HG03139 (cell line): ENCODE measurements around the gene EBF4.

Experiments used
- ATAC-seq: cut with Tn5 transposase; IDR thresholded peaks from one replicate; pipeline ENCODE4 v1.9.1; 2021; ENCODE audit not compliant: unreplicated experiment

The EBF4 gene

DNA sequence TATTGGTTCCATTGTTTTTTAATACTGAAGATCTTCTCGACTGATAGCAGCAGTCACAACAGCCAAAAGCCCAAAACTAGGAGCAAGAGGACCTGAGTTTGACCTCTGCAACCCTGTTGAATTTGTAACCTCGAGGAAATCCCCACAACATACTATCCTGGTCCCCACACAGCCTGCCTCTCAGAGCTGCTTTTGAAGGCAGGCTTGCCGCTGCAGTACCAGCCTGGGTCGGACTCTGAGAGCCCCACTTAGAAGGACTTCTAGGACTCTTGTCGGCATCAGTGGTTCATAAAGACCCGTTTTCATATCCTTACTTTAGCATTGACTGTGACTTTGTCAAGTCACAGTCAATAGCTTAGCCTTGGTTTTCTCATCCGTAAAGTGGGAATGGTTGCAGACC lies 49.3 kb downstream of the EBF4 start:
- ATAC-seq, result no peak

DNA sequence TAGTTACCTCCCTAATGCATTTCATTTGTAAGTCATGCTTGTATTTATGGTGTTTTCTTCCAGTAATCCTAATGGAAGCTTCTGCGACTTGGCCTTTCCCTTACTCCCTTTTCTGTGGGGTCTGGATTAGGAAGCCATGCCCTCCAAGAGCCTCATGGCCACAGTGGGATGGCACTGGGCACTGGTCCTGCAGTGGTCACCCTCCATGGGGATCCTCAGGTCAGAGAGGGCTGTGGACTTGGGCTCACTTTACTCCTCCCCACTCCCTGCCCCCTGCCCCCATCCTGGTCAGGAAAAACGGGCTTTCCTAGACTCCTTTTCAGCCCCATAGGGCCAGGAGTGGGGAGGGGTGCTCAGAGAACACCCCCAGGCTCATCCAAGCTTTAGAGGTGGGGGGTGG lies 49.9 kb downstream of the EBF4 start:
- ATAC-seq, result no peak

DNA sequence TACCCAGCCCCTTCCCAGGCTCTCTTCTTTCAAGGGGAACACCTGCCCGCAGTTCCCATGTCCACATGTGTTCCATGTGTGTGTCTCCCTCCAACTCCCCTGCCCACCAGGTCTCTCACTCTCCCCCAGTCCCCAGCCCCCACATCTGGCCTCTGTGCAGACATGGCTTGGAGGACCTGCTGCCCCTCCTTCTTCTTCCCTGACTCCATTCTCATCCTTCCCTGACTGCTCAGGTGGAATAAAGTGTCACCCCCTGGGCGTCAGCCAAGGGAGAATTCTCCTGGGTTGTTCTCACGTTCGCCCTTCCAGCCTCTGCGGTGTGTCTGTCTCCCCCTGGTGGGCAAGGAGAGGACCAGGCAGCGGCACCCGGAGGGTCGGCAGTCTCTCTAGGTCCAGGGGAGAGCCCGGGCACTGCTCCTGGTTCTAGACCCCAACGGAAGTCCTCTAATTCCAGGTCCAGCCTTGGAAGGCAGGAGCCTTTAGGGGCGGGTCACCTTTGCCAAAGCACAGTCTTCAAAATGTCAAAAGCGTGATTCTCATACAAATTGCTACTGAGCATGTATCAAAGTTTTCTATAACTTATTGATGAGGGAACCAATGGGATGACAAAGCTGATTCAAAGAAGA lies 50.5 kb downstream of the EBF4 start:
- ATAC-seq, result no peak

DNA sequence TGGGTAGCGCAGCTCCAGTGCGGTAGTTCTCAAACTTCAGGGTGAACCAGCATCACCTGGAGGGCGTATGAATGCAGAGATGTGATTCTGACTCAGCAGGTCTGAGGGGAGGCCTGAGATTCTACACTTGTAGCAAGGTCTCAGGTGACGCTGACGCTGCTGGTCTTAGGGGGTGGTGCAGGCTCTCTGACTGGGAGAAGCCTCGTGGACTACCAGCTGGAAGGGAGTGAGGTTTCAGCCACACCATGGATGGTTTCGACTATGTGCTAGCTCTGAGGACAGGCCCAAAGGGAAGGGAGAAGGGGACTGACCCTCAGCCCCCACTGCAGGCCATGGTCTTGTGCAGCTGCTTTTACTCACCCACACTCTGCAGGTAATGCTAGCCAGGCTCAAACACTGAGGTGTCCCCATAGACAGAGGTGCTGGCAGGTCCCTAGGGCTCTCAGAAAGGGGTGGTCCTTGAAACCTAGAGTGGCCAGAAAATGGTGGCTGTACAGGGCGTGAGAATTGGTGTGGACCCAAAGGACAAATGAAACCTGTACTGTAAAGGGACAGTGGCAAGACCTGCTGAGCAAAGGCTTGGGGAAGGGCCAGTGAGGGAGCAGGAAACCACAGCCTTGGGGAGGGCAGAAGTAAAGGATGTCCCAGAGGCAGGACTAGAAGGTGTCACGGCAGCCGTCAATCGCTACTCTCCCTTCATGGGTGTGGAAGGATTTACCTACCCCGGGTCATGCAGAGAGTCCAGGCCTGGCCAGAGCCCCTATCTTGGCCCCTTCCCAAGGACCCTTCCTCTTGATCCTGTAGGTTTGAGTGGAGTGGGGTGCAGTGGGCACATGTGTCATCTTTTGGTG lies 52.7 kb downstream of the EBF4 start:
- ATAC-seq, result no peak

DNA sequence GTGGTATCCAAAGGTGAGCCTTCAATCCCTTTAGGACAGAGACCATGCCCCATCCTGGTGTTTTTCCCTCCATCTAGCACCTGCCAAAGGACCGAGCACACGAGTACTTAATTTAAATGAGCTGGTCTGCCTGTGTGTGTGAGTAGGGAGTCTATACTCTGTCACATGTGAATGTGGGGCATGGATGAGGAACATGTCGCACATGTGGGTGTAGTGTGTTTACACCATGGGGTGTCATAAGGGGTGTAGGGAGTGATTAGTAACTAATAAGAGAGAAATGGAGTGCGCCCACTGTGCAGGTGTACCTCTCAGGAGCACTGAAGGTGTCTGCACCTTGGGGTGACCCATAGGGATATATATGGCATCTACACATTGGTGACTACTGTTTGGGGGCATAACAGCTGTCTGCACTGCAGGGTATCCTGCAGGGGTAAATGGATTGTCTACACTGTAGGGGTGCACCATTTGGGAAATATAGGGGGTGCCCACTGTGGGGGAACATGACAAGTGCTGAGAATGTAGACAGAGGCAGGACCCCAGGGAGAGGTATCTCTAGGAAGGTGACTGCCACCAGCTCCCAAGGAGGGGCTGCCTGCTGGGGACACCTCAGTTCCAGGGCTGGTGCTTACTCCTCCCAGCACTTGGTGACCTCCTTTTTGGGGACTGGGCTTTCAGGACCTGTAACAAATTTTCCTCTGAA lies 53.5 kb downstream of the EBF4 start:
- ATAC-seq, result no peak

DNA sequence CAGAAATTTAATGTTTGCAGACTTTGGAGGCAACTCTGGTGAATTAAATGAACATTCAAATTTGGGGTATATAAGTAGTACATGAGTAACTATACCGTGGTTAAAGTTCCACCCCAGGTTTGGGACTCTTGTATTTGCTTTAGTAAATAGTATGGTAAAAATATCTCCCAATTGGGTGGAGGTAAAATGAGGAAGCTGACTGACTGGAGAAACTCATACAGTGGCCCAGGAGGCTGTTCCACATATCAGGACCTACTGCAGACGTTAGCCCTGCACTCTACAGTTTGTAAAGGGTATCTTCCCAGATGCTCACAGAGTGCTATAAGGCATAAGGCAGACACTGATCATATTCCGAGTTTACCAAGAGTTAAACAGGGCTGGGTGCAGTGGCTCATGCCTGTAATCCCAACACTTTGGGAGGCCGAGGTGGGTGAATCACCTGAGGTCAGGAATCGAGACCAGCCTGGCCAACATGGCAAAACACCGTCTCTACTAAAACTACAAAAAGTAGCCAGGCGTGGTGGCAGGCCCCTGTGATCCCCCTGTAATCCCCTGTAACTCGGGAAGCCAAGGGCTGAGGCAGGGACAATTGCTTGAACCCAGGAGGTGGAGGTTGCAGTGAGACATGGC lies 54.2 kb downstream of the EBF4 start:
- no peak for ATAC-seq

DNA sequence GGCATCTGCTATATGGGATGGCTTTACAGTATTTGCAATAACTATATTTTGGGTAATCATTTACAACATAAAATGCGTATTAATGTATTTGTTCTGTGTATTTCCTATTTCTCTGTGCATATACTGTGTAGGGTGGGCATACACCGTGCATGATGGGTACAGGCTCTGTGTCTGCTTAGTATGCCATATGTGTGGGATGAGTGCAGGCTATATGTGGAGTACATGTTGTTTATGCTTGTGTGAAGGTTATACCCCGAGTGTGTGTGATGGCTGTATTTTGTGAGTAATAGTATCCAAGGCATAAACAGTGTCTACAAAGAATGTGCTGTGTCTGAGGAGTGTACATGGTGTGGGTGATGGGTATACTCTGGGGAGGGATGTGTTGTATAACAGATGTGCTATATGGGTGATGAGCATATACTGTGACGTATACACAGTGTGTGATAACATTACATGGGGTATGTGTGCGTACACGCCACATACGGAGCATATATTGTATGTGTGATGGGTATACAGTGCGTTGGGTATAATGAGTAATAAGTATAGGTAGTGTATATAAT lies 55.2 kb downstream of the EBF4 start:
- no peak for ATAC-seq

DNA sequence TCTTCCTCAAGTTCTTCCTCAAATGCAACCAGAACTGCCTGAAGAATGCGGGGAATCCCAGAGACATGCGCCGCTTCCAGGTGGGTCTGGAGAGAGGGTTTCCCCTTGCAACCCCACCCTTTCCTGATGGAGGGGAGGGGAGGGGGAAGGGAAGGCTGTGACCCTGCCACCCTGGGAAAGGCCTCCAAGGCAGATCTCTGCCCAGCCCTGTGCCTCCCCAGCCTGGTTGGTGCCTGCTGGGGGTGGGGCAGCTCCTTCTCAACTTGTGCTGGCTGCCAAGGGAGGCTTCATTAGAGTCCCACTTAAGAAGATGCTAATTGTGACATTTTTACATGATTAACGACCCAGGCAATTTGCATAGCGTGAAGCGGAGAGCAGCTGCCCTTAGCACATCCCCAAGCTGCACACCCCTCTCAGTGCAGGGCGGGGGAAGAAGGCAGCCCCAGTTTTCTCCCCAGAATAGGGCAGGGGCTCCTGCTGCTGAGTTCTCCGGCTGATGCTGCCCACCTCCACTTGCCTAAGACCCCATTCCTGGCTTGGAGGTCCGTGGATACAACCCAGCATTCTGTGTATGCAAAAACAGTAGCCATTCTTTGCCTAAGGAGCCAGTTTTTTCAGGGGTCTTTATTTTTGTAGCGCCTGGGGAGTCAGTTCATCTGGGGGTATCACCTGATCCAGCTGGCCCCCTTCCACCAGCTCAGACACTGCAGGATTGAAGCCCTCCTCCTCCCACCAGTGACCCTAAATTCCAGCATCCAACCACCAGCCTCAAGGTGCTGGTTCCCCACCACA lies 56.2 kb downstream of the EBF4 start:
- ATAC-seq, result no peak

DNA sequence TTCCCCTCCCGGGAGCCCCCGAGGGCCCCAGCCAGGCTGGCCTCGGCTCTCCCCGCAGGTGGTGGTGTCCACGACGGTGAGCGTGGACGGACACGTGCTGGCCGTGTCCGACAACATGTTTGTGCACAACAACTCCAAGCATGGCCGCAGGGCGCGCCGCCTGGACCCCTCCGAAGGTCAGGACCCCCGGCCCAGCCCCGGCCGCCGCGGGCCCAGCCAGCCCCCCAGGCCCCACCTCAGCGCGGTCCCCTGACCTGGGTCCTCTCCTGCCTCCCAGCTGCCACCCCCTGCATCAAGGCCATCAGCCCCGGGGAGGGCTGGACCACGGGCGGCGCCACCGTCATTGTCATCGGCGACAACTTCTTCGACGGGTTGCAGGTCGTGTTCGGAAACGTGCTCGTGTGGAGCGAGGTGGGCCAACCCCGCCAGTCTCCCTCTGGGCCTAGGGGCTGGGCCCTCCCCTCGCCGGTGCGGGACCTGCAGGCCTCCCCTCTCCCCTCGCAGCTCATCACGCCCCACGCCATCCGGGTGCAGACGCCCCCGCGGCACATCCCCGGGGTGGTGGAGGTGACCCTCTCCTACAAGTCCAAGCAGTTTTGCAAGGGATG lies 56.9 kb downstream of the EBF4 start:
- no peak for ATAC-seq

DNA sequence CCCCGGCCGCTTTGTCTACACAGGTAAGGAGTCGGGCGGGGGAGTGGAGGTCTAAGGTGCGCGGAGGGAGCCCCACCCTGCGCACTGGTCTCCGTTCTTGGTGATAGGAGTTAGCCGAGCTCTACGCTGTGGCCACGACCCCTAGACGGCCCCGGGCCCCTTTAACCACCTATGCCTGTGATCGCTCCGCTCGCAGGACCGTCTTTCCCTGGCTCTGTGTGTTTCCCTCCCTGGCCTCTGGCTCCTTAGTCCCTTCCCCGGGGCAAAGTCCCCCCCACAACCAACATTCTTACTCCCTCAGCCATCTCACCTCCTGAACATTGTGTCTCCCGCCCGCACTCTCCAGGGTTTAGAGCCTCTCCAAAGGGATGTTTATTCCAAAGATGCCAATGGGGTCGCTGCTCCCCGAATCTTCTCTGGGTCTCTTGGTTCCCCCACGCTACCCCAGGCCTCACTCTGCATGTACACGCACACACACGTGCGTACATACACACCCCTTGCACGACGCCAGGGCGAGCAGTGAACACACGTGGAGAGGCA lies 57.4 kb downstream of the EBF4 start:
- no peak for ATAC-seq

DNA sequence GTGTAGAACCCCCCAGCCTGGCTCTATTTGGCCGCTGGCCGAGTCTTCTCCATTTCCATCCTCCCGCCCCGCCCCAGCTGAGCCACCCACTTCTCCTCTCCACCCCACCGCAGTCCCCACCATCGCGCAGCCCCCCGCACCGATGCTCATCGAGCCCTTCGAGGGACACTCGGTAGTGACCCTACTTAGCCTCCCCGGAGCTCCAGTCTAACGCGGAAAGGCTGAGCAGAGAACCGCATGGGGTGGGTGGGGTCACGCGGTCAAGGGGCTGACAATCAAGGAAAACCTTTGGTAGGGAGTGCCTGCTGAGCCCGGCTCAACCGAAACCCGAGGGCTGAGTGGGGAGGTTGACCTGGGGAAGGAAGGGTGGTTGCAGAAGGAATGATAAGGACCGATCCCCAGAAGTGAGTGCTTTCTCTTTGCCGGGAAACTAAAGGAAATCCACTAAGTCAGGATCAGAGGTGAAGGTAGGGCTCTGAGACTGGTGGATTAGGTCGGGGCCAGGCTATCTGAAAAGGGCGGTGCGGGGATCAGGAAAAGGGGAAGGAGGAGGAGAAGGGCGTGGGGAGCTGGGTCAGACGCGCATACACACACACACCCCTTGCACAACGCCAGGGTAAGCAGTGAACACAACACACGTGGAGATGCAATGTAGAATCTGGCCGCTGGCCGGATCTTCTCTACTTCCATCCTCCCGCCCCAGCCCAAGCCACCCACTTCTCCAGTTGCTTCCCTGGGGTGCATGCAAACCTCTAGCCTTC lies 58.1 kb downstream of the EBF4 start:
- no peak for ATAC-seq

DNA sequence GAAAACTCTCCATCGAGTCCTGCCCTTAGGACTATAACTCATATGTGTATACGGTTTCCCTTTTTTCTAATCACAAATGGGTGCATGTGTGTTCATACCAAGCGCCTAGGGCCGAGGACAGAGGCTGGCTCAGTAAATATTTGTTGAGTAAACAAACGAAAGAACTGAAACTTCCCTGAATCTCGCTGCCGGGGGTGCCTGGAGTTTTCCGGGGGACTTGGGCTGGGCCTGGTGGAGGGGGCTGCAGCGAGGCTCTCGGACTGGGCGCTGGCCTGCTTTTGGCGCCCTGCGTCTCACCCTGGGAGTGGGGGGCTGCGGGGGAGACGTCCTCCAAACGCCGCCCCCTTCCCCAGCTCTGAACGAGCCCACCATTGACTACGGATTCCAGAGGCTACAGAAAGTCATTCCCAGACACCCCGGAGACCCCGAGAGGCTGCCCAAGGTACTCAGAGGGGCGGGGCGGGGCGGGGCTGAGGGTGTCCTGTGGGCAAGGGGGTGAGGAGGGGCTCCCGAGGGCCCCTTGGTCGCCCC lies 58.8 kb downstream of the EBF4 start:
- no peak for ATAC-seq

DNA sequence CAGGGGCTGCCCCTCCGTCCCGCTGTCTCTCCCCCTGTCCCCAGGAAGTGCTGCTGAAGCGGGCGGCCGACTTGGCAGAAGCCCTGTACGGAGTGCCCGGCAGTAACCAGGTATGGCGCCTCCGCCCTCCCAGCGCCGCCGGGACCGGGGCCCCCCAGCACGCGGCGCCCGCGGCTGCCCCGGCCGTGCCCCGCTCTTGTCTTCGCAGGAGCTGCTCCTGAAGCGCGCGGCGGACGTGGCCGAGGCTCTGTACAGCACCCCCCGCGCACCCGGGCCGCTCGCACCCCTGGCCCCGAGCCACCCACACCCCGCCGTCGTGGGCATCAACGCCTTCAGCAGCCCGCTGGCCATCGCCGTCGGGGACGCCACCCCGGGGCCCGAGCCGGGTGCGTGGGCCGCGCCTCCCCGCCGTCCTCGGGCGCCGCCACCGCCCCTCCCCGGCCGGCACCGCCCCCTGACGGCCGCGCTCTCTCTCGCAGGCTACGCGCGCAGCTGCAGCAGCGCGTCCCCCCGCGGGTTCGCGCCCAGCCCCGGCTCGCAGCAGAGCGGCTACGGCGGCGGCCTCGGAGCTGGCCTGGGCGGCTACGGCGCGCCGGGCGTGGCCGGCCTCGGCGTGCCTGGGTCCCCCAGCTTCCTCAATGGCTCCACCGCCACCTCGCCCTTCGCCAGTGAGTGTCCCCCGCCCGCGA lies 59.4 kb downstream of the EBF4 start:
- ATAC-seq, result no peak

DNA sequence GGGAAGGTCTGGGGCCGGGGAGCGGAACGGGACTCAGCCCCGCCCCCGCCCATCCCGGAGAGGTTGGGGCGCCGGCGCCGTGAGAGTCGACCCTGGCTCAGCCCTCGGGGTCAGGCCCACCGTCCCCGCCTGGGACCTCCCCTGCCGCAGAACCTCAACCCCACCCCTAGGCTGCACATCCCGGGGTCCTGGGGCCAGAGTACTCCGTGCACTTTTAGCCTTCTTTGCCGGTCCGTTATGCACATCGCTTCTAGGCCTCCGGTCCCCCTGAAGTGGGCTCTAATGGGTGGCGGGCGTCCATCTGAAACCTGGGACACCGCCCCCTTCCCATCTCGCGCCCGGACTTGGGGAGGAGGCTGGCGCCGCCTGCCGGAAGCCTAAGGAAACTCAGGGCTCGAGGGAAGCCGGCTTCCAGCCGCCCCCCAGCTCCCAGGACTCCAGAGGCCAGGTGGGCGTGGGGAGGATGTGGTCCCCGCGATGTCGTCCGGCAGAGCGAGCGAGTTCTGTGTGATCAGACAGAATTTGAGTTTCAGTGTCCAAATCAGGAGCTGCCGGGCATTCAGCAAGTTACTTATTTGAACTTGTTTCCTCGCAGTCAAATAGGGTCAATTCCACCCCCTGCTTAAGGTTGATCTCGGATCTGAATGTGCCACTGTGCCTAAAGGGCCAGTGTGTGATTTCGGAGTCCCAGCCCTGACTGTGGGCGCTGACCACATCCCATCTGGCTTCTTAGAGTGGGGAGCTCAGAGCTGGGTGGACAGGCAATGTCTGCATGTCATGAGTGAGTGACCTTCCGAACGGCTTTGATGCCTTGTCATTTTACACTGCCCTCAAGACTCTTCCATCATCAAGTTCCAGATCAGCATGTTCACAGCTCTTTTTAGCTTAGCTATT lies 60.2 kb downstream of the EBF4 start:
- no peak for ATAC-seq

DNA sequence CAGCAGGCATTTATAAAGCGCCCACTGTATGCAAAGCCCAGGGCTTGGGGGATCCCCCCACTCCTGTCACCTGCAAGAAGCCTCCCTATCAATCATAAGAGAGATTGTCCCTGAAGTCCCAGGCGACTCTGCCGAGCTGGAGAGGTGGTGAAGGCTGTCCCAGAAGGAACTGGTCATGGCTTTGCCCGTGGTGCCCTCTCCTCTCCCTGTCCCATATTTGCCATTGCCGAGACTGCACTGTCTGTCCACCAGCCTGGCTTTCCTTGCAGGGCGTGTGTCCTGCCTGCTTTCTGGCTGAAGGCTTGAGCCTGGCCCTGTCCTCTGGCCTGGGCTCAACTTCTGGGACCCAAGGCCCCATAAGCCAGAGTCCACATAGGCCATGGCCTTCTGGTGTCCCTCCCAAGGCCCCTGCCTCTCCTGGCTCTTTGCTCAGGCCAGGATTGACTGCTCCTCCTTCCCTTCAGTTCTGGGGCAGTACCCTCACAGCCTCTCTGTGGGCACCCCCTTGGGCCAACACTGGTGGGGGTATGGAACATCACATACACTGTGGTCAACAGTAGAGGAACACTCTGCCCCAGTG lies 61.0 kb downstream of the EBF4 start:
- no peak for ATAC-seq

DNA sequence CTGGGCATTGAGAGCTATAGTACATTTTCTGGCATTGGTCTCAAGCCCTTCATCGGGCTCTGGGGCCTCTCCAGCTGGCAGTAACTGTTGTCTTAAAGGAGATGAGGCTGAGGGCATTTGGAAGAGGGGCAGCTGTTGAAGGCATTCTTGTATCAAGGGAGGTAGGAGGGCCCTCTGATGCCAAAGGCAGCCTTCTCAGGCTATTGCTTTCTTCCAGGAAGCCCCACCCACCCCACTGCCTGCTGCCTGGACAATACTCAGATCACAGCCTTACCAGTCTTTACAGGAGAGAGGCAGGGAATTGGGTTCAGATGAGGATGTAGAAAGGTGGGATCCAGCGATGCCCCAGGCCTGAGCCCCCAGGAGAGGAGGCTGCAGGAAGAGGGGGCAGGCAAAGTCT lies 61.8 kb downstream of the EBF4 start:
- ATAC-seq, result no peak
